HG03045 (cell line): ENCODE data around the gene DSE.
A peak's percentile ranks its signal among the peaks of the same experiment; 100 is the strongest.
"Not testable (repeated sequence)": the region's sequence is repeated elsewhere in the genome, so short reads cannot be mapped to it uniquely, and the experiment has no call there.

Experiments
- ATAC-seq: cut with Tn5 transposase; IDR thresholded peaks from one replicate; pipeline ENCODE4 v1.9.1; 2021; ENCODE audit warnings: mild to moderate bottlenecking, moderate library complexity; ENCODE audit not compliant: unreplicated experiment

Gene DSE

DNA sequence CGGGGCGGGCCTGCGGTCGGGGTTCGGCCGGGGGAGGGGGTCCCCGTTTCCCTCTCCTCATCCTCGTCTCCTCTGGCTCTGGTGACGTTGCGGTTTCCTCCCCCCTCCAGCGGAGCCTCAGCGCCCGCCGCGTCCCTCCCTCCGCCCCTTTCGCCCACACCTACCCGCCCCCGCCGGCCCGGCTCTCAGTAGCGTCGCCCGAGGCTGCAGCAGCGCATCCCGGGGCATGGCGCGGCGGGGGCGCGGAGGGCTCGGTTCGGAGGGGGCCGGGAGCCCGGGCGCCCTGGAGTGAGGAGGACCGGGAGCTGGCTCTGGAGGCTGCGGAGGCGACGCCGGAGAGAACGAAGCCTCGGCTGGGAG is at the start of gene DSE:
Gene DSE (plus strand): TSS at position 188 of the 360 bp plus-strand sequence. CDS start 28,304 bp downstream, outside the sequence.
- peak; percentile 85 for ATAC-seq

DNA sequence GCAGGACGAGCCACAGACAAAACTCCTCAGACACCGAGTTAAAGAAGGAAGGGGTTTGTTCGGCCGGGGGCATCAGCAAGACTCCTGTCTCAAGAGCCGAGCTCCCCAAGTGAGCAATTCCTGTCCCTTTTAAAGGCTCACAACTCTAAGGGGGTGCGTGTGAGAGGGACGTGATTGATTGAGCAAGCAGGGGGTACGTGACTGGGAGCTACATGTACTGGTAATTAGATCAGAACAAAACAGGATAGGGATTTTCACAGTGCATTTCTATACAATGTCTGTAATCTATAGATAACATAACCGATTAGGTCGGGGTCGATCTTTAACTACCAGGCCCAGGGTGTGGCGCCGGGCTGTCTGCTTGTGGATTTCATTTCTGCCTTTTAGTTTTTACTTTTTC is 48.8 kb upstream of the DSE start:
- ATAC-seq, result not testable (repeated sequence)

DNA sequence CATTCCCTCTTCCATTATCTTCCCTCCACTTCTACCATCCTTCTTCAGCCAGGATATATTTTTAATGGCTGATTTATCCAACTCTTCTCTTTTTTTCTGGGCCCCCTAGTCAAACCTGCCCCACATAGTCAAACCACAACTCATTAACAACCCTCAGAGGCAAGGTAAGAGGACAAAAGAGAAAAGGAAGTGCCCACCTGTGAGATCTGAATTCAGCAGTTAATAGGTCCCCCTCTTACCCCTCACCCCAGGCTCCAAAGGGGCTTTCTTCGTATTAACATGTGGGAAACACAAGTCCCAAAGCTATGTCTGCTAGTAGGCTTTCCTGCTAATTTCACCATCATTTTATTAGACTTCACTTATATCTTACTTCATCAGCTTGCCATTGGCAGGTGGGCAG is 46.9 kb upstream of the DSE start:
- ATAC-seq, result no peak

DNA sequence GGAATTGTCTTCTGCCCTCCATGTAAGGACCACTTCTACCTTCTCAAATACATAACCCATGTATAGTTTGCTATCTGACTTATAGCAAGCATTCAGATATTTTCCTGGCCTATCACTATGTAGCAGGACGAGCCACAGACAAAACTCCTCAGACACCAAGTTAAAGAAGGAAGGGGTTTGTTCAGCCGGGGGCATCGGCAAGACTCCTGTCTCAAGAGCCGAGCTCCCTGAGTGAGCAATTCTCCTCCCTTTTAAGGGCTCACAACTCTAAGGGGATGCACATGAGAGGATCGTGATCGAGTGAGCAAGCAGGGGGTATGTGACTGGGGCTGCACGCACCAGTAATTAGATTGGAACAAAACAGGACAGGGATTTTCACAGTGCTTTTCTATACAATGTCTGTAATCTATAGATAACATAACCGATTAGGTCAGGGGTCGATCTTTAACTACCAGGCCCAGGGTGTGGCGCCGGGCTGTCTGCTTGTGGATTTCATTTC is 45.1 kb upstream of the DSE start:
- ATAC-seq, result not testable (repeated sequence)

DNA sequence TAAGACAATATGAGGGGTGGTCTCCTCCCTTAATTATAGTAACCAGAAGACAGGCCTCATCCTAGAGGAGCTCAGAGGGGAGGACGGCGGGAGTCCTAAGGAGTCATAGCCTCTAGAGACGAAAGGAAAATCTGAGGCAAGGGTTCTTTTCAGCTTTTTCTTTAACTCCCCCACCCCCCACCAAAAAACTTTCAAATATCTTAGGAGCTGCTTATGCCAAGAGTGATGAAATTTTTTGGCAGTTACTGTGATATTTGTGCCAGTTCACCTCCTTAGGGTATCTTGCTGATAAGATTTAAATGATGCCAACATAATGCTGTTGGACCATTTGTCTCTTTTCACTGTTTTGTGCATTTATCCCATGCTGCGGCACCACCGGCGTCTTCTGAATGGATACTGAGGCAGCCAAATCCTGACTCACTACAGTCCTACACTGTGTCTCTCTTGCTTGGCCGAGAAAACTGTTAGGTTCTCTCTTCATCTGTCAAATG is 44.5 kb upstream of the DSE start:
- ATAC-seq, result no peak

DNA sequence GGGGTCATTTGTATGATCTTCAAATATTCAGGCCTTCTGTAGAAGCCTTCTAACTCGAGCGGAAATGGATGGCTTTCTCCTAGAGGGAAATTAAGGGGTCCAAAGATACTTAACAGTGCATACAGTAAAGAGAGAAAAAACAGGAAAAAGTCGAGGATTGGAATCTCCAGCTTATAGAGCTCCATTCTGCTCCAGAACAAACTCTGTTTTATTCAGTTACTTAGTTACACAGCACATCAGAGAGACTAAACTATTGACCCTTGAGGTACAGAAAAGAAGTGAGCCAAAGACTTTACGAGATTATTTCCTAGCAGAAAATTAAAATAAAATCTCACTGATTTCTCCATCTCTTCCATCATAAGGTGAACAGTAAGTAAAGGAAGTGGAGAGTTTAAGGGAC is 43.8 kb upstream of the DSE start:
- no peak for ATAC-seq

DNA sequence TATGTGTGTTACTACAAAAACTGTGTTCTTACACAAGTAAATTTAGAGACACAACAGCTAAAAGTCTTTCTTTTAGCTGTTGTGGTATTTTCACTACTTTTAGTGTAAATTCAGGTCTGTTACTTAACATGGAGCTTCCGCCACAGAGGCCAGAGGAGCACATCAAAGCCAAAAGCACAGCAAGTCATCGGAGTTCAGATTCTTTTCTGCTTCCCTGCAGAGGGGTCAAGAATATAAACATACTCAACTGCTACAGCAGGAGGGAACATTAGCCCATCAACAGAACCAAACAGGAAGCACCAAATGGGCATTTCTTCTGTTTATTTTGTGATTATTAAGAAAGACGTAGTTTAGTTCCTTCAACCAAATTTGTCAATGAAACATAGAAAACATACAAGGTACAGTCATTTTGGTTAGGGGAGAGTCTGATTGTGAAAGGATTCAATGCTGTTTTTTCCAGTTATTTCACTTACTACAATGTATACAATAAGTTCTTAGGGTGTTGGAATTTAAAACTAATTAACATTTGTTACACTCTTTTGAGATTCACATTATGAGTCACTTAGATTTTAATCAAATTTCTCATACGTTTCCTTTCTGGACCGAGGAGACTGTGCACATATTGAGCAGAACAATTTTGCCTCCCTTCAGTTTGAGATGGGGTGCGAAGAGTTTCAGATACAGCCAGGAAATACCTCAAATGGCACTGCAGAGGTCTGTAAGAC is 42.8 kb upstream of the DSE start:
- no peak for ATAC-seq

DNA sequence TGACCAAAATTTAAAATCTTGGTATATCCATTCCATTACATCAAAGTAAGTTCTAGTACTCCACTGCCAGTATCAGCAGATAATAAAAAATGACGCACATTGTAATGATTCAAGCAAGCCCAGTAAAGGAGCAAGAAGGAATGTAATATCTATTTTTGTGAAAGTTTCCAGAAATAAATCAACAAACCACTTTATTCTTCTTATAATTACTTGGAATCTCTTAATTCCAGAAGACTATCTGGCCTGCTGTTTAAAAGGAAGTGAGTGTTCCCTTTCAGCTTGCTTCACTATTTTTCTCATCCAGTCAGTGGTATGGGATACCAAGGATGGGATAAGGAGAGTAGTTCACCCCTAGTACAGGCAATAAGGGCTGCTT is 42.2 kb upstream of the DSE start:
- ATAC-seq, result no peak

DNA sequence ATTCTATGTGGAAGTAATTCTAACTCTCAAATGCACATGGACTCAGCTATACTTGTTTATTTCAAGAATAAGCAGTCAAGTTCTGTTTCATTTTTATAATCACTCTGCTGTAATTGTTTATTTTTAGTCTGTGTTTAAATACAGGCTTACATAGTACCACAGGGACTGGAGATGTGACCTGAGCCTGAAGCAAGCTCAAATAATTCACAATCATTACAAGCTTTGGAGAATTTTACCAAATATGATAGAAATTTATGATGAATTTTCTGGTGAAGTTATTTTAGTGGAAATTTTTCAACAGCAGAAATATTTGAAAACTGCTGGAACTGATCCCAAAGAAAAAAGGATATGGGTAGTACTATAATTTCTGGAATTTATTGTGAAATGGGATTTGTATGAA is 41.6 kb upstream of the DSE start:
- no peak for ATAC-seq

DNA sequence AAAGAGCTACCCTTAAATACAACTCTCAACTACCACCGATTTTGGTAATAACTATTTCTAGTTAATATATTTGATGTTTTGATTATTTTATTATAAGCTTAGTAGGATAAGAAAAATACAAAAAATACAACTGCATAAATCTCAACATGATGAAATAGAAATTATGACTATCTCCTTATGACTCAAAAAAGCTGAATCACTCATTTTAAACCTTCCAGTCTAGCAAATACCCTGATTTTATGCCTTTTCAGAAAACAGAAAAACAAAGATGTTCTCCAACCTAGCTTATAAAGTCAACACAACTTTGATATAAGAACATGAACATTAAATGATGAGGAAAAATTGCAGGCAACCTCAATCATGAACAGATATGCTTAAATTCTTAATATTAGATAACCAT is 40.2 kb upstream of the DSE start:
- ATAC-seq, result no peak

DNA sequence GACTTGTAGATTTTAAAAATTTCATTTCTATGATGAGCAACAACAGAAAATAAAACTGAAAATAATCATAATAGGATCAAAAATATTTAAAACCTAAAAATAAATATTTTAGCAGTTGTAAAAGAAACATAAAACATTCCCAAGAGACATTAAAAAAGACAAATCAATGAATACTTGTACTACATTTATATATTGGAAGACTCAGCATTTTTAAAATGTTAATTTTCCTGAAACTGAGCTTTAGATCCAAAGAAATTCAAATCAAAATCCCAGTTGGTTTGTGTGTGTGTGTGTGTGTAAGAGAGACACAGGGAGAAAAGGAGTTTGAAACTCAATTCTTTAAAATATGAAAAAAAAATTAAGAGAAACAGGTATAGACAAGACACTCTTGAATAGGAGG is 38.7 kb upstream of the DSE start:
- ATAC-seq, result no peak

DNA sequence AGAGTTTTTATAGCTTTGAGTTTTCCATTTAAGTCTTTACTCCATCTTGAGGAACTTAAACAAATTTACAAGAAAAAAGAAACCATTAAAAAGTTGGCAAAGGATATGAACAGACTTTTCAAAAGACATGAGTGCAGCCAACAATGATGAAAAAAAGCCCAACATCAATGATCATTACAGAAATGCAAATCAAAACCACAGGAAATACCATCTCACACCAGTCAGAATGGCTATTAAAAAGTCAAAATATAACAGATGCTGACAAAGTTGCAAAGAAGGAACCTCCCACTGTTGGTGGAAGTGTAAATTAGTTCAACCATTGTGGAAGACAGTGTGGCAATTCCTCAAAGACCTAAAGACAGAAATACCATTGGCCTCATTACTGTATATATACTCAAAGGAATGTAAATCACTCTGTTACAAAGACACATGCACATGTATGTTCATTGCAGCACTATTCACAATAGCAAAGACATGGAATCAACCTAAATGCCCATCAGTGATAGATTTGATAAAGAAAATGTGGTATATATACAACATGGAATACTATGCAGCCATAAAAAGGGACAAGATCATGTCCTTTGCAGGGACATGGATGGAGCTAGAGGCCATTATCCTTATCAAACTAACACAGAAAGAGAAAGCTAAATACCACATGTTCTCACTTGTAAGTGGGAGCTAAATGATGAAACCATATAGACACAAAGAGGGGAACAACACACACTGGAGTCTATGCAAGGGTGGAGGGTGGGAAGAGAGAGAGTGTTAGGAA is 35.9 kb upstream of the DSE start:
- not testable (repeated sequence) for ATAC-seq

DNA sequence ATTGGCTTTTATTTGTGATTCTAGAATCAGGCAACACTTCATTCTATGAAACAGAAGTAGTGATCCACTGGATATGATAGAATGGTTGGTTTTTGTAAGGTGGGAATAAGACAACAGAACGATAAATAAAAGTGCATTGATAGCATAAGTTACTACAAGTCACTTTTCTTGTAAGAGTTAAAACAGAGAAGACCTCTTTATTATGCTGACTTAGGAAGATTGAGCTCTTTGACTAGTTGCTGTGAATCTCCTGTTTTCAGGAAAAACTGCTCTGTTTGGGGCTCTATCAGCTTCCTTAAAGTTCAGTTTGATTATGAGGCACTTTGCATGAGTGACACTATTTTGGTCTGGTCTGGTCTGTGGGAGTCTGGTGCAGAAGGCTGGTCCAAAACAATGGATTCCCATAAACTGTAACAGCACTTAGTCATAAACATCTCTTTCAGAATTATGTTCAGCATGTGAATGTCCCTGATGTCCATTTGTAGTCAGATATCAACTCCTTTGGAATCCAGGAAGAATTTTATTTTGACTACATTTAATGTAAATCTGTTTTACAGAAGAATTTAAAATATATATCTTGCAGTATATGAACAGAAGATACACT is 35.0 kb upstream of the DSE start:
- ATAC-seq, result no peak

DNA sequence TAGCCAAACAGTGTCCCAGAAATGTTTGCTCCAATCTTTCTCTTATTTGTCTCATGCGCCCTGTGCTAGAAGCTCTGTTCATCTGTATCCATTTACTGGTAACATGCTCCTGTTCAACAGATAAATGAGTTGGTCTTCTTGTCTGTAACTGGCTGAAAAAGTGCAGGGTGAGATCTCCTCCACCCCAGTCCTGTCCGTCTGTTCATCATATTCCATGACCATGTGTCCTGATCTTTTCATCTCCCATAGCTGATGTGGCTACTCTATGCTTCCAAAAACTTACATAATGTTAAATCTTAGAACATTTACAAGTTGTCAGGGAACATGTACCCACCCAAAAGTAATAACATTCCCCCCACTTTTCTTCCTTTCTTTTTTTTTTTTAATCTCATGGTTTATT is 31.8 kb upstream of the DSE start:
- no peak for ATAC-seq

DNA sequence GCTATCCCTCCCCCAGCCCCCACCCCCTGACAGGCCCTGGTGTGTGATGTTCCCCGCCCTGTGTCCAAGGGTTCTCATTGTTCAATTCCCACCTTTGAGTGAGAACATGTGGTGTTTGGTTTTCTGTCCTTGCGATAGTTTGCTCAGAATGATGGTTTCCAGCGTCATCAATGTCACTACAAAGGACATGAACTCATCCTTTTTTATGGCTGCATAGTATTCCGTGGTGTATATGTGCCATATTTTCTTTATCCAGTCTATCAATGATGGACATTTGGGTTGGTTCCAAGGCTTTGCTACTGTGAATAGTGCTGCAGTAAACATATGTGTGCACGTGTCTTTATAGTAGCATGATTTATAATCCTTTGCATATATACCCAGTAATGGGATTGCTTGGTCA is 30.1 kb upstream of the DSE start:
- not testable (repeated sequence) for ATAC-seq

DNA sequence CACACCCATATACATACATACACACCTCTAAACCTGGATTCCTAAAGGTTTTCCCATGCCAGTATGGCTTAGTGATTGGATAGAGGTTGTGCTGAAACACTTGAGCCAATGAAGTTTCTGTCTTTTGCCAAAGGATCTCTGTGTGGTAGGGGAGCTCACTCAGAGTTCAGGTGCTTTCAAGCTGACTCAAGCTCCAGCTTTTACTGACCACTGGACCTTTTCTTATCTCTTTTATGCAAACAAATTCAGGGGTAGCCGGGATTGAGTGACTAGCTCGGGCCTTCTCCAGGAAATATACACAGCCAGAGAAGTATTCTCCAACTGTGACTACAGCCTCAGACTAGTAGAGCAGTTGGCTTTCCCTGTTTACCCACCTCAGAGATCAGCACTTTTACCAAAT is 21.5 kb upstream of the DSE start:
- no peak for ATAC-seq

DNA sequence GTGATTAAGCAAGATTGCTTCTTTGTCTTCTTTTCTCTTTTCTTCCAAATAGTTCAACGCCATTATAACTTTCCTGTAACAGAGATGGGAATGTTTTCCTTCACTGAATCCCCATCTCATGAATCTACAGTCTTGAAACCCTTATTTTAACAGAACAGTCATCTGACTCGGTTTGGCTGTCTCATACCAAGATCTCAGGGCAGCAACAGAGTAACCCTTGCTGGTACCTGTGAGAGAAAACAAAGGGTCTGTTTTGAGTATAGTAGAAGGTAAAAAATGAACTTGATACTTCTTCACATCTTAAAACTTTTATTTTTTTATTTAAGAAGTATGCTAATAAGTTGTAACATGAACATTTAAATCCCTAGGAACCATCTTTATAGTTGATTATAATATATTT is 19.6 kb upstream of the DSE start:
- ATAC-seq, result no peak

DNA sequence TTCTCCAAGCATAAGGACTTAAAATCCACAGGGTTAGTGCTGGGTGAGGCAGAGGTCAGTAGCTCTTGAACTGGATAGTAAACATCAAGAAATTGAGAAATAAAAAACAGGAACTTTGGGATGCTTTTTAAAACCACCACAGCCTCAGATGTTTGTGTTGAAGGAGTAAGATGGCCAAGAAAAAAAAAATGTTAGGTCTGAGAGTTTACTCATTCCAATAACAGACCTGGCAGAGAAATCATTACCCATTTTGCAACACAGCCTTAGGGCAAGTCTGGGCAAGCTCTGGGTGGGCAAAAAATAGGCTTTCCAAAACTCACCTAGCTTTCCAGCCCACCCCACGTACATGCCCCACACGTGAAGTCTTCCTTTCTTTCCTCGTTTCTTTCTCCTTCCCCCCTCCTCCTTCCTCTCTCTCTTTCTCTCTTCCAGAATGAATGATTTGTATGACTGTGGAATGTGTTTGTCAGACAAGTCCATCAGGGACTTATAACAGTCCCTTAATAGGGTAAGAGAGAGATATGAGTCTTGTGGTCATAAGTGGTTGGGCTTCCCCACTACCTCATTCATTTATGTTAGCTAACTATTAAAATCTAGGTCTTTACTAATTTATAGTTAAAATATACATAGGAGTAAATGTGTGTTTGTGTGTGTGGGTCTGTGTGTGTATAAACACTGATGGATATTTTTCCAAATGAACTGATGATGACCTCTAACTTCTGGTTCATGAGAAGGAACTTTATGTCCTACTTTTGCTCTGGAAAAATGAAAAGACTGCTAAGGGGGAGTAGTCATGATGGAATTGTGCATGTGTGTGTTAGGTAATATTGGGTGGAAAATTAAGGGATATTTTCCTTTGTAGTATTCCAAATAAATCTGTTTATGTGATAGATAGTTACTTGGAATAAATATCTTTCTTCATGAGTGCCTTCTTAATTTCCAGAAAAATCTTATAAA is 18.0 kb upstream of the DSE start:
- ATAC-seq, result peak; percentile 56

DNA sequence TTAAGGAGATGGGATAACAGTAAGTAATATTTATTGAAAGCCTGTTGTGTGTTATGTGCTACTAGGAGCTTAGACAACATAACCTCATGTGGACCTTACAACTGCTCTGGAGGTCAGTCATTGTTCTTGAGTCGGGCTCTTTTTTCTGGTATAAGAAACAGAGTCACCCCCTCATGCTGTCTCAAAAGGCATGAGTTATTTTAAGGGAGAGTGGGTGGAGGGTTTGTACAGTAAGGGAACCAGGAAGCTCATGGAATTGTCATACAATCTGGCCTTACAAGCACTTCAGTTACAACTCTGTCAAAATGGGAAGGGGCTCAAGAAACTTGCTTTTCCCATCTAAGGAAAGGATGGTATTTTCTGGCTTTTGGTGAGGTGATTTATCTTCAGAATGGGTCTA is 16.5 kb upstream of the DSE start:
- no peak for ATAC-seq

DNA sequence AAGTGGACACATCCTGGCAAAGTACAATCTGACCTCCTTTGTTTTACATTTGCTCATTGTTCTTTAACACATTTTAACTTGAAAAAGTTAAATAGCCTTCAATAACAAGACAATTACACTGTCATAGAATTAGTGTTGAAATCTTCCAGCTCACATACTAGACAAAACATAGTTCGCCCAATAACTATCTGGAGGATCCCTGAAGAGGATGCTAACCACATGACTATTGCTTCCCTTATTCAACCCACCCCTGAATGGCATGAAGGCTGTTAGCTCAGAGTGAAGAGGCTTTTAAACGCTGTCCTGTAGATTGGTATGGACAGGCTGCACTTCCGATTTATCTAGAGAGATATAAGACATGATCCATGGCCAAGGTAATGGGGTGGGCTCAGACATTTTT is 15.0 kb upstream of the DSE start:
- ATAC-seq, result no peak

DNA sequence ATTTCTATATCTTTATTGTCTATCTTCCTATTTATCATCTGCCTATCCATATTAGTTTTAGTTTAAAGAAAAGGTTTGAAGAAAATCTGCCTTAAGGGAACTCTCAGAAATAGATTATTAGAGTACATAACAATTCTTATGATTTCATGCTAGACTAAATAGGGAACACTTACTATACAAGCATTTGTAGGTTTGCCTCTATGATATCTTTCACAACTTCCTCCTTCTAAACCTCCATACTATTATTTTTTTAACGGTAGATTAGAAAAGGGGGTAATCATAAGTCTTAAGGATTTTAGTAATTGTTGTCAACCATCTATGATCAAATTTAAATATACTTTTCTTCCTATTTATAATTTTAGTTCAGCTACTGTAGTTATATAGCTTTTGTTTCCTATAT is 11.6 kb upstream of the DSE start:
- ATAC-seq, result no peak
